Stimulated activated CD8-positive, alpha-beta memory T cell treated with anti-CD3 and anti-CD28 coated beads, Interleukin-15, amount 100 ng/mL, for 48 hours (primary cell): ENCODE measurements around the gene NSMCE4A.
"Not testable (repeated sequence)": the region's sequence is repeated elsewhere in the genome, so short reads cannot be mapped to it uniquely, and the experiment has no call there.

ENCODE experiments used
- DNase-seq, 2 donors: peaks; one replicate each; pipeline ENCODE4 v3.0.0-alpha.2; 2020; ENCODE audit warnings: low read depth in 2 of 2

Gene NSMCE4A, protein sequence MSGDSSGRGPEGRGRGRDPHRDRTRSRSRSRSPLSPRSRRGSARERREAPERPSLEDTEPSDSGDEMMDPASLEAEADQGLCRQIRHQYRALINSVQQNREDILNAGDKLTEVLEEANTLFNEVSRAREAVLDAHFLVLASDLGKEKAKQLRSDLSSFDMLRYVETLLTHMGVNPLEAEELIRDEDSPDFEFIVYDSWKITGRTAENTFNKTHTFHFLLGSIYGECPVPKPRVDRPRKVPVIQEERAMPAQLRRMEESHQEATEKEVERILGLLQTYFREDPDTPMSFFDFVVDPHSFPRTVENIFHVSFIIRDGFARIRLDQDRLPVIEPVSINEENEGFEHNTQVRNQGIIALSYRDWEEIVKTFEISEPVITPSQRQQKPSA

GRCh38 chr10:121974535-121975294, at the start of gene NSMCE4A:
Gene NSMCE4A (minus strand): TSS chr10:121975217. CDS start chr10:121975165, 52 bp downstream.
- peak; percentile 65 to 67 for DNase-seq

- DNase-seq: not testable (repeated sequence)
Observed at GRCh38 chr10:122023257-122023656, 48.2 kb upstream of the NSMCE4A start.

DNA sequence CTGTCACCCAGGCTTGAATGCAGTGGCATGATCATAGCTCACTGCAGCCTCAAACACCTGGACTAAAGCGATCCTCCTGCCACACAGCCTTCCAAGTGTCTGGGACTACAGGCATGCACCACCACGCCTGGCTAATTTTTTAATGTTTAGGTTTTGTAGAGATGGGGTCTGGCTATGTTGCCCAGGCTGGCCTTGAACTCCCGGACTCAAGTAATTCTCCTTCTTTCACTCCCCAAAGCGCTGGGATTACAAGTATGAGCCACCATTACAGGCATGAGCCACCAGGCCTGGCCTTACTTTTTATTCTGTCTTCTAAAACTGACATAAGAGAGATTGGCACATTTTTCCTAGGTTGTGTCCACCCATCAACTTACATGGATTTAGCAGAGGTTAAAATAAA, 47.3 kb upstream of the NSMCE4A start:
- DNase-seq: no peak

- no peak for DNase-seq
Observed at GRCh38 chr10:122021828-122022227, 46.8 kb upstream of the NSMCE4A start.

- no peak for DNase-seq
Observed at GRCh38 chr10:122021379-122021778, 46.4 kb upstream of the NSMCE4A start.

GRCh38 chr10:122020226-122020625, 45.2 kb upstream of the NSMCE4A start:
- DNase-seq: no peak

DNA sequence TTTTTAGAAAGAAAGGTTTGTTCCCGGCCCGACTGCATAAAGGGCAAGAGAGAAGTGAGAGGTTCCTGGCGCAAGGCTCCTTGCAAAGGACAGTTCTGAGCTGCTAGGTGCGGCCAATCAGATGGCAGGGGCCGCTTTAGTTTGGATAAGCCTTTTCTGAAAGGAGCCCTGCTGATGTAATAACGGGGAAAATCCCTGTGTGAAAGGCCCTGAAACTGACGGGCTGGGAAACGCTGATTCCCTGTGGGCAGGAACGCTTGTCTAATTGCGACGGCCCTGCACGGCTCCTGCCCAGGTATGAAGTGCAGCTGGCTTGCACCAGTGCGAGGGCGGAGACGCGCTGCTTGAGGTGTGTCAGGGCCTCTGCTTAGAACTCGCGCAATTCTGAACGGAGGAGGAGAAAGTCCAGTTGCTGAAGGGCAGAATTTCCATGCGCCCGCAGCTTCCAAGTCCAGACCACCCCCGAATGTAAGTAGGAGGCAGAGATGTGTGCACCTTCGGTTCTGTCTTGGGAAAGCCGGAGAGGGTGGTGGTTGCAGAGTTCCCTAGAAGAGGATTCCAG, 44.5 kb upstream of the NSMCE4A start:
- DNase-seq: no peak

DNA sequence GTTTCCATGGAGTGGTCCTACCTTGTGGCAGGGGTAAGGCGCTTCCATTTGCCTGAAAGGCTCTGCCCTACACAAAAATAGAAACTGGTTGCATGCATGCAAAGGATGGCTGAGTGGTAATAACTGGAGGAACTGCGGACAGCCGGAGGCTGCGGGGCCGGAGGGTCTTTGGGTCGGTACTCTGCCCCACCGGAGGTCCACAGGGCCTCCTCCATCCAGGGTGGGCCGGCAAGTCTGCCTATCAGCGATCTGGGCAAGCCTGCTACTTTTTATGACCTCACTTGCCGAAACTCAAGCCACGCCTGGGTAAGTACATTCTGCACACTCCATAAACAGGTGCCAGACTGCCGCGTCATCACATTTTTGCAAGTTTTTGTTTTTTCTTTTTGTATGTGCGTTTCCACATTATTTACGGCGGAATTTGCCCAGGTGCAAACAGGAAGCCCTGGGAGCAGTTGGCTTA, 44.0 kb upstream of the NSMCE4A start:
- no peak for DNase-seq

DNA sequence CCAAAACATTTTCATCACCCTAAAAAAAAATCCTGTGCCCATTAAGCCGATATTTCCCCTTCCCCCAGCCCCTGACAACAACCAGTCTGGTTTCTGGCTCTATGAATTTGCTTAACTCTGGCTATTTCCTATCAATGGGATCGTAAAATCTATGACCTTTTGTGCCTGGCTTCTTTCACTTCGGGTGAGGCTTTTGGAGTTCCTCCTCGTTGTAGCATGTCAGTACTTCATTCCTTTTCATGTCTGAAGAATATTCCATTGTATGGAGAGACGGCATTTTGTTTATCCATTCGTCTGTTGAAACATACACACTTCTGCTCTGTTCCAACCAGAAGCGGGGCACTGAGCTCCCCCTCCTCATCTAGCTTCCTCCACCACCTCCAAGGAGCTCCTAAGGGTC, 43.5 kb upstream of the NSMCE4A start:
- no peak for DNase-seq

- DNase-seq: not testable (repeated sequence)
Observed at GRCh38 chr10:122017926-122018325, 42.9 kb upstream of the NSMCE4A start.

DNA sequence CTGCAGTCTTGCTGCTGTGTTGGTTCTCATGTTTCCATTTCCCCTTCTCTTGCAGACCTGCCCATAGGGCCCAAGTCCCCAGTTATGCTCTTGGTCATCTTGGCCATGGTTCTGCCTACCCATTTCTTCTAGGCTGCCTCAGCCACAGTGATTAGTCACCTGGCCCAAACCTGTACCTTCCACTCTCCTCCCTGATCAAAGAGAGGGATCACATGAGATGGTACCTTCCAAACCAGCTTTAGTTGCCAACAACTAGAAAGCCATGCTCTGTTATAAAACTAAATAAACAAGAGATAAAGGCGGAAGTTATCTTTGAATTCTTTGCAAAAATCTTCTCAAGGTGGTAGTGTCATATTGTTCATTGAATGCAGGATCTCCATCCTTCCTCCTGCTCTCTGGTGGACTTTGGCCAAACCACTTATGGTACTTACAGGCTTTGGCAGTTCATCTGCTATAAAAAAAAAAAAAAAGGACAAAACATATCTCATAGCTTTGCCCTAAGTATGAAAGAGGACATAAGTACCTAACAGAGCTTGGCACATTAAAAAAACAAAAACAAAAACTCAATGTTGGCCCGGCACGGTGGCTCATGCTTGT, 39.7 kb upstream of the NSMCE4A start:
- no peak for DNase-seq

- no peak for DNase-seq
Observed at GRCh38 chr10:122013311-122013780, 38.3 kb upstream of the NSMCE4A start.

GRCh38 chr10:122012731-122013130, 37.7 kb upstream of the NSMCE4A start:
- DNase-seq: no peak

DNA sequence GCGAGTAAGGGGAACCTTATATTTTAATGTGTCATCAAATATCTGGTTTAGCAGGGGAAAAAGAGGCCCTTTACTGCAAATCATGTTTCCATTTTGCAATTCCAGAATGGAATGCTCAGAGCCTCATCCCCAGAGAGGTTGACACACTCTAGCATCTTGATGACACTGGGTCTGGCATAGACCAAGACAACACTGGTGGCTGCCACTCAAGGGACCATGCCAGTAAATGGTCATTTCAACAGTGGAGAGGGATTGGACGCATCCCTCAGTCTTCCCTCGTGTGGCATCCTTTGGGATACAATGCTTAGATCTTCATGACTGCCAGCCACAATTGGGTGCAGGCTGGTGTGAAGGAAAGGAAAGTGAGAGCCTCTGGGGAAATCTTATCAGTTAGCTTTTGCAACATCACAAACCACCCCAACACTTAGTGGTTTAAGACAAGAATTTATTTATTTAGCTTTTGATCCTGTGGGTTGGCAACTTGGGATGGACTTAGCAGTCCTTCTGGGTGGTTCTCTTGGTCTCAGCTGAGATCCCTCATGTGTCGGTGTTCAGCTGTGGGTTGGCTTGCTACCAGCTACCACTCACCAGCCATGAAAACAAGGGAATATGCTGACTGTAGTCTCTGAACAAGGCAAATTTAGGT, 35.5 kb upstream of the NSMCE4A start:
- no peak for DNase-seq

GRCh38 chr10:122007415-122007814, 32.4 kb upstream of the NSMCE4A start:
- no peak for DNase-seq

GRCh38 chr10:122001698-122002097, 26.7 kb upstream of the NSMCE4A start:
- DNase-seq: no peak

DNA sequence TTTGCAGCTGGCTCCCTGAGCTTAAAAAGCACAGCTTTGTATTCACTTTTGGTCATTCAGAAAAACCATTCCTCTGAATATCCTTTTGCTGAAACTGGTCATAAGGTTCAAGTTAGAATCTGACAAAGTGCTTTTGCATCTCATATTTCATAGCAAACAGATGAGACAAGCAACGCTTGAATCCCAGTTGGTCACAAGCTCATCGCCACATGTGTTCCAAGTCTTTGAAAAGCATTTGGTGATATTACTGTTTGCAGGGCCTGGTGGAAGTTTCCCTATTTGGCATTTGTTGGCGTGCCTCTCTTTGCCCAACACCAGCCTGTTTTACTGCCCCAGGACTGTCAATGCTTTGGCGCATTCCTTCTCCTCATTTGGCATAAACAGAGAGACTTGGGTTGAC, 24.3 kb upstream of the NSMCE4A start:
- no peak for DNase-seq

GRCh38 chr10:121998462-121998861, 23.4 kb upstream of the NSMCE4A start:
- no peak for DNase-seq

GRCh38 chr10:121994429-121994941, 19.5 kb upstream of the NSMCE4A start:
- no peak for DNase-seq

DNA sequence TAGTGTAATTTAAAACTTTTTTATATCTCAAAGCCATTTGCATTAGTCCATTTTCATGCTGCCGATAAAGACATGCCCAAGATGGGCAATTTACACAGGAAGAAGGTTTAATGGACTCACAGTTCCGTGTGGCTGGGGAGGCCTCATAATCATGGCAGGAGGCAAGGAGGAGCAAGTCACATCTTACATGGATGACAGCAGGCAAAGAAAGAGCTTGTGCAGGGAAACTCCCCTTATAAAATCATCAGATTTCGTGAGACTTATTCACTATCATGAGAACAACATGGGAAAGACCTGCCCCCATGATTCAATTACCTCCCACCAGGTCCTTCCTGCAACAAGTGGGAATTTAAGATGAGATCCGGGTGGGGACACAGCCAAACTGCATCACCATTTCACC, 16.7 kb upstream of the NSMCE4A start:
- not testable (repeated sequence) for DNase-seq

DNA sequence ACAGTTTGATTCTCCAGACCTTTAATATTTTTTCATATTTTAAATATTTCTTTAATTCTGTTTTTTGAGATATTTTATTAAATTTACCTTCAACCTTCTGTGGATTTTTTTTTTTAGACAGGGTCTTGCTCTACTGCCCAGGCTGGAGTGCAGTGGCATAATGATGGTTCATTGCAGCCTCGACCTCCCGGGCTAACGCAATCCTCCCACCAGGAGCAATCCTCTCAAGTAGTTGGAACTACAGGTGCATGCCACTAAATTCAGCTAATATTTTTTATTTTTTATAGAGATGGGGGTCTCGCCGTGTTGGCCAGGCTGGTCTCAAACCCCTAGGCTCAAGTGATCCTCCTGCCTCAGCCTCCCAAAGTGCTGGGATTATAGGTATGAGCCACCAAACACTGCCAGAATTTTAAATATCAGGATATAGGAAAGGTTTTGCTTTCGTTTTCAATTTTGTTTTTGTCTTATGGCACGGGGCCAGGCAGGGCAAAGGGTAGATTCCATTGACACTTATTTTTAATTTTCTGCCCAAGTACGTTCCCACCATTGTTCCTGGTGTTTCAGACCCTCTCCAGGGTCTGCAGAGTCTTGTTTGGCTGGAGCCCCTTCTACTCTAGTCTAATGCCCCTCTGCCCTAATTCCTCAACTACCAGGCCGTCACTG, 15.1 kb upstream of the NSMCE4A start:
- no peak for DNase-seq
